Ovary (tissue), 9 donors: ENCODE data around the gene AP5Z1. TPM values are rescaled to one million over a fixed set of nuclear protein-coding genes. Genes with fewer than 3 reads are reported as not detected.

ENCODE experiments used
- DNase-seq, 5 donors: peaks; one replicate each; pipeline ENCODE4 v3.0.0-alpha.2; 2019 to 2020
- H3K27ac ChIP-seq, 2 donors: fragments of 200-600 bp; one replicate each; pipeline versions ENCODE4 v1.5.1 to v1.8.0; 2019 to 2022
- H3K27me3 ChIP-seq: fragments of 200-600 bp; one replicate; pipeline ENCODE4 v1.8.0; 2022
- H3K36me3 ChIP-seq: fragments of 200-600 bp; sonication (generic); one replicate; pipeline ENCODE4 v1.5.1; 2019
- H3K4me1 ChIP-seq: one replicate; pipeline ENCODE4 v1.8.1; 2013; ENCODE audit warnings: mild to moderate bottlenecking, moderate library complexity; ENCODE audit not compliant: insufficient read depth
- H3K4me3 ChIP-seq: fragments of 200-600 bp; sonication (generic); one replicate; pipeline ENCODE4 v1.5.1; 2017
- H3K9me3 ChIP-seq, 2 donors: fragments of 200-600 bp in 1 of 2; sonication (generic) in 1 of 2; one replicate each; pipeline versions ENCODE4 v1.5.1 to v1.8.1; 2013 to 2019; ENCODE audit warnings: mild to moderate bottlenecking in 1 of 2, moderate library complexity in 1 of 2
- CTCF ChIP-seq, 3 donors: fragments of 450-650 bp in 2 of 3; fragments of 200-600 bp in 1 of 3; IDR thresholded peaks; one replicate each; pipeline versions ENCODE4 v1.5.1 to v1.8.0; 2016 to 2022; ENCODE audit warnings: antibody characterized with exemption in 3 of 3, mild to moderate bottlenecking in 1 of 3
- EP300 ChIP-seq: sonication (generic); formaldehyde crosslinking; IDR thresholded peaks from one replicate; pipeline ENCODE4 v1.6.1; 2017; ENCODE audit warnings: antibody characterized with exemption
- POLR2A ChIP-seq: fragments of 450-650 bp; IDR thresholded peaks from one replicate; pipeline ENCODE4 v1.6.1; 2017; ENCODE audit warnings: antibody characterized with exemption, mild to moderate bottlenecking, moderate library complexity
- WGBS, 3 donors: extraction: QIAGEN DNeasy Blood & Tissue Kit in 1 of 3; methylation state at CpG; one replicate each; pipeline versions ENCODE4 v1.1.5 to v1.1.7; 2013 to 2017; 5-methylcytosine and 5-hydroxymethylcytosine counted together
- intact Hi-C, 4 donors: fragments of 100-400 bp; cut with DNase I; formaldehyde crosslinking; loops; one replicate each; pipeline versions ENCODE4 v1.11.0 to v1.15.1; 2022 to 2023
- polyA plus RNA-seq, 2 donors: library from polyadenylated mRNA; stranded (reverse); fragments of 200-250 nt in 1 of 2; fragments of 350-450 nt in 1 of 2; fragmentation: Illumina TruSeq in 1 of 2; extraction: RNeasy Lipid Tissue Mini Kit (QIAGEN cat#74804) in 1 of 2; gene quantifications; one replicate each; pipeline ENCODE4 v1.2.3, GENCODE V29; 2013 to 2014
- total RNA-seq, 7 donors: library from RNA; depleted of rRNA in 2 of 7; stranded (reverse); fragments of >200 nt in 2 of 7; fragmentation: NEBNext Ultra II Directional in 3 of 7; extraction: Animal tissue kit (Norgen Biotek cat#: 25700) in 3 of 7; gene quantifications; one replicate each; pipeline versions ENCODE4 v1.1.0 to v1.2.4, GENCODE V29; 2016 to 2023
- donor health status: DM: no; HTN: no; CAD: no; lungs with moderate emphysema.
- donor health status: DM: no; HTN: no; CAD: no.
- donor health status: Bipolar disorder and iron deficiency.
- donor health status: DM: yes; HTN: yes; CAD: no.
- donor health status: DM: no; HTN: no; CAD: no.
- donor health status: DM: yes; HTN: yes; CAD: no.

The AP5Z1 gene
- total and polyA plus RNA-seq, 9 donors, result 2.4 to 37.3 (median 23.1) TPM

- Histone ChIP-seq H3K4me1 (peaks cover 12% of the 10 kb centered on the region), H3K9me3 (no peaks in the 10 kb centered on the region), H3K4me3 (no peak overlapping the region), H3K27me3 (no peaks in the 10 kb centered on the region), H3K27ac (no peak overlapping the region), H3K36me3 (no peaks in the 10 kb centered on the region)
- DNase-seq, result no peak
- intact Hi-C loops, result no loop called here
- no peak for TF ChIP-seq EP300
- TF ChIP-seq CTCF (IDR thresholded peaks at IDR 0.05), result no peak
- TF ChIP-seq POLR2A, result no peak
- WGBS, 3 donors, result 84 to 86% (median 84%) methylated on average over 20 of the region's 20 CpGs
Observed at GRCh38 chr7:4820967-4821471, 45.6 kb downstream of the AP5Z1 start.

GRCh38 chr7:4822677-4823076 lies 47.3 kb downstream of the AP5Z1 start:
- intact Hi-C loops, result no loop called here
- 87 to 90% (median 89%) methylated on average over 9 of the region's 9 CpGs for WGBS, 3 donors

GRCh38 chr7:4823441-4824119 lies 48.2 kb downstream of the AP5Z1 start:
- Histone ChIP-seq H3K27ac (peak overlapping the region in 1 of 2 donors; percentile 26), H3K27me3 (no peaks in the 10 kb centered on the region), H3K4me1 (peaks cover 8% of the 10 kb centered on the region), H3K4me3 (no peak overlapping the region), H3K9me3 (no peaks in the 10 kb centered on the region), H3K36me3 (no peaks in the 10 kb centered on the region)
- no peak for DNase-seq
- intact Hi-C loops, result no loop called here
- 73 to 84% (median 75%) methylated on average over 14 of the region's 14 CpGs for WGBS, 3 donors
- TF ChIP-seq POLR2A, result no peak
- no peak for TF ChIP-seq EP300
- no peak for TF ChIP-seq CTCF (IDR thresholded peaks at IDR 0.05)

More at GRCh38 chr7:4822677-4823076, 47.3 kb downstream of the AP5Z1 start:
- H3K9me3 ChIP-seq, result no peaks in the 10 kb centered on the region
- no peaks in the 10 kb centered on the region for H3K36me3 ChIP-seq
- TF ChIP-seq CTCF (IDR thresholded peaks at IDR 0.05) (no peak), POLR2A (no peak), EP300 (no peak)
- H3K27me3 ChIP-seq, result no peaks in the 10 kb centered on the region
- no peak for DNase-seq
- H3K27ac ChIP-seq, result no peak overlapping the region
- peaks cover 12% of the 10 kb centered on the region for H3K4me1 ChIP-seq
- no peak overlapping the region for H3K4me3 ChIP-seq

GRCh38 chr7:4824120-4824775 lies 48.8 kb downstream of the AP5Z1 start:
- Histone ChIP-seq H3K4me1 (peaks cover 8% of the 10 kb centered on the region), H3K36me3 (no peaks in the 10 kb centered on the region), H3K9me3 (no peaks in the 10 kb centered on the region), H3K27me3 (no peaks in the 10 kb centered on the region), H3K27ac (peak overlapping the region; percentile 19 to 26), H3K4me3 (no peak overlapping the region)
- no peak for TF ChIP-seq EP300
- TF ChIP-seq CTCF (IDR thresholded peaks at IDR 0.05), result no peak
- no peak for TF ChIP-seq POLR2A
- intact Hi-C loops, result no loop called here
- DNase-seq, result peak; percentile 52 to 84 (median 64)
- WGBS, 3 donors, result 37 to 49% (median 42%) methylated on average over 20 of the region's 20 CpGs
